ENCODE measurements around the gene MGRN1. TPM values are rescaled to one million over a fixed set of nuclear protein-coding genes. Genes with fewer than 3 reads are reported as not detected.
A peak's percentile ranks its signal among the peaks of the same experiment; 100 is the strongest.

Gene MGRN1
- total RNA-seq, 1 donor from 2014 or later, result 91.5 TPM

- no peak overlapping the region for H3K27ac ChIP-seq (ENCODE audit: low read depth, low read length)
- Mint-ChIP-seq H3K27me3 (ENCODE audit: low read depth, unreplicated experiment) (no peaks in the 10 kb centered on the region), H3K36me3 (ENCODE audit: low read depth, unreplicated experiment) (no peaks in the 10 kb centered on the region), H3K27ac (ENCODE audit: unreplicated experiment) (no peak overlapping the region), H3K4me3 (ENCODE audit: unreplicated experiment) (no peak overlapping the region), H3K9me3 (ENCODE audit: unreplicated experiment) (no peaks in the 10 kb centered on the region), H3K4me1 (ENCODE audit: low read depth, unreplicated experiment) (peaks cover 2% of the 10 kb centered on the region)
- no peak for DNase-seq (ENCODE audit: low read depth)
- H3K9ac ChIP-seq (ENCODE audit: low read length), result no peak overlapping the region
- H3K36me3 ChIP-seq (ENCODE audit: insufficient read depth, low read length), result no peaks in the 10 kb centered on the region
- H3K4me3 ChIP-seq (ENCODE audit: insufficient read depth, low read depth, low read length), result no peak overlapping the region
- no peaks in the 10 kb centered on the region for H3K27me3 ChIP-seq (ENCODE audit: insufficient read depth, low read length)
- no peak for TF ChIP-seq CTCF (IDR thresholded peaks at IDR 0.05; ENCODE audit: insufficient read depth, low read depth, low read length)
- no peak for TF ChIP-seq EZH2 (IDR thresholded peaks at IDR 0.05; ENCODE audit: insufficient read depth, low read length)
- peaks cover 25% of the 10 kb centered on the region for H3K79me2 ChIP-seq (ENCODE audit: insufficient read depth, low read length)
- H3K9me3 ChIP-seq (ENCODE audit: insufficient read depth, low read depth, low read length), result no peaks in the 10 kb centered on the region
- H2AFZ ChIP-seq (ENCODE audit: low read depth, low read length), result no peak overlapping the region
- H4K20me1 ChIP-seq (ENCODE audit: insufficient read depth, low read length), result peaks cover 11% of the 10 kb centered on the region
- no peak for FAIRE-seq
- H3K4me2 ChIP-seq (ENCODE audit: low read length), result no peak overlapping the region
- H3K4me1 ChIP-seq (ENCODE audit: insufficient read depth, low read length), result peaks cover 23% of the 10 kb centered on the region
Observed at GRCh38 chr16:4617880-4618279, 6.7 kb upstream of the MGRN1 start.

GRCh38 chr16:4618645-4619418, 5.8 kb upstream of the MGRN1 start:
- no peaks in the 10 kb centered on the region for H3K27me3 Mint-ChIP-seq (ENCODE audit: low read depth, unreplicated experiment)
- no peak overlapping the region for H2AFZ ChIP-seq (ENCODE audit: low read depth, low read length)
- no peaks in the 10 kb centered on the region for H3K9me3 Mint-ChIP-seq (ENCODE audit: unreplicated experiment)
- H3K4me1 ChIP-seq (ENCODE audit: insufficient read depth, low read length), result peaks cover 13% of the 10 kb centered on the region
- H4K20me1 ChIP-seq (ENCODE audit: insufficient read depth, low read length), result peaks cover 2% of the 10 kb centered on the region
- no peak overlapping the region for H3K4me3 Mint-ChIP-seq (ENCODE audit: unreplicated experiment)
- no peak for DNase-seq (ENCODE audit: low read depth)
- H3K4me3 ChIP-seq (ENCODE audit: insufficient read depth, low read depth, low read length), result no peak overlapping the region
- peaks cover 2% of the 10 kb centered on the region for H3K4me1 Mint-ChIP-seq (ENCODE audit: low read depth, unreplicated experiment)
- FAIRE-seq, result no peak
- H3K9ac ChIP-seq (ENCODE audit: low read length), result no peak overlapping the region
- H3K27ac Mint-ChIP-seq (ENCODE audit: unreplicated experiment), result no peak overlapping the region
- no peaks in the 10 kb centered on the region for H3K36me3 ChIP-seq (ENCODE audit: insufficient read depth, low read length)
- no peak for TF ChIP-seq CTCF (IDR thresholded peaks at IDR 0.05; ENCODE audit: insufficient read depth, low read depth, low read length)
- no peak for TF ChIP-seq EZH2 (IDR thresholded peaks at IDR 0.05; ENCODE audit: insufficient read depth, low read length)
- no peak overlapping the region for H3K27ac ChIP-seq (ENCODE audit: low read depth, low read length)
- no peaks in the 10 kb centered on the region for H3K9me3 ChIP-seq (ENCODE audit: insufficient read depth, low read depth, low read length)
- H3K36me3 Mint-ChIP-seq (ENCODE audit: low read depth, unreplicated experiment), result no peaks in the 10 kb centered on the region
- H3K4me2 ChIP-seq (ENCODE audit: low read length), result no peak overlapping the region
- peaks cover 16% of the 10 kb centered on the region for H3K79me2 ChIP-seq (ENCODE audit: insufficient read depth, low read length)
- H3K27me3 ChIP-seq (ENCODE audit: insufficient read depth, low read length), result no peaks in the 10 kb centered on the region

GRCh38 chr16:4623593-4623992, 1.0 kb upstream of the MGRN1 start:
- DNase-seq (ENCODE audit: low read depth), result no peak
- Histone ChIP-seq H3K4me2 (ENCODE audit: low read length) (no peak overlapping the region), H3K27ac (ENCODE audit: low read depth, low read length) (no peak overlapping the region), H3K9me3 (ENCODE audit: insufficient read depth, low read depth, low read length) (no peaks in the 10 kb centered on the region), H3K4me3 (ENCODE audit: insufficient read depth, low read depth, low read length) (no peak overlapping the region), H3K36me3 (ENCODE audit: insufficient read depth, low read length) (no peaks in the 10 kb centered on the region), H3K27me3 (ENCODE audit: insufficient read depth, low read length) (no peaks in the 10 kb centered on the region), H2AFZ (ENCODE audit: low read depth, low read length) (no peak overlapping the region), H3K4me1 (ENCODE audit: insufficient read depth, low read length) (peaks cover 14% of the 10 kb centered on the region), H4K20me1 (ENCODE audit: insufficient read depth, low read length) (peaks cover 26% of the 10 kb centered on the region), H3K79me2 (ENCODE audit: insufficient read depth, low read length) (peaks cover 37% of the 10 kb centered on the region), H3K9ac (ENCODE audit: low read length) (no peak overlapping the region)
- Mint-ChIP-seq H3K9me3 (ENCODE audit: unreplicated experiment) (no peaks in the 10 kb centered on the region), H3K27ac (ENCODE audit: unreplicated experiment) (no peak overlapping the region), H3K27me3 (ENCODE audit: low read depth, unreplicated experiment) (no peaks in the 10 kb centered on the region), H3K4me1 (ENCODE audit: low read depth, unreplicated experiment) (peaks cover 18% of the 10 kb centered on the region), H3K4me3 (ENCODE audit: unreplicated experiment) (peak overlapping the region; percentile 90), H3K36me3 (ENCODE audit: low read depth, unreplicated experiment) (peaks cover 2% of the 10 kb centered on the region)
- no peak for TF ChIP-seq EZH2 (IDR thresholded peaks at IDR 0.05; ENCODE audit: insufficient read depth, low read length)
- no peak for TF ChIP-seq CTCF (IDR thresholded peaks at IDR 0.05; ENCODE audit: insufficient read depth, low read depth, low read length)
- FAIRE-seq, result no peak

All from astrocyte (in vitro differentiated cells and primary cell).